Measurements from ENCODE around the gene FGA. TPM values are rescaled to one million over a fixed set of nuclear protein-coding genes. Genes with fewer than 3 reads are reported as not detected.

The FGA gene
- polyA plus RNA-seq, 1 of the 3 experiments (the other 2 are of a cell fraction) = not detected

DNA sequence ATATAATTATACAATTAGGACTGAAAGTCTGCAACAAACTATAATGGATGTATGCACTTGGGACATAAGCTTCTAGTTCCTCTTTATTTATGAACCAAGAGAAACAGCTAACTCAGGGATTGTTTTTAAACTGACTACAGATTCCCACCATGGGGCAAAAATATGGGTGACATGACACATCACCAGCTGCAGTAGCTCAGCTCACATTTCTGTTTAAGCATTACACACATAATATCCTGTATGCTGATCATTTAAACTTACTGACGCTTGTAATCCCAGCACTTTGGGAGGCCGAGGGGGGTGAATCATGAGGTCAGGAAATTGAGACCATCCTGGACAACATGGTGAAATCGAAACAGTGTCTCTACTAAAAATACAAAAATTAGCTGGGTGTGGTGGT, 16.2 kb downstream of the FGA start:
- H3K4me1 ChIP-seq (ENCODE audit: control insufficient read depth in 1 of 2, insufficient read depth in 2 of 2, low read depth in 1 of 2, low read length in 1 of 2) = no peaks in the 10 kb centered on the region
- TF ChIP-seq, protein P1, sequence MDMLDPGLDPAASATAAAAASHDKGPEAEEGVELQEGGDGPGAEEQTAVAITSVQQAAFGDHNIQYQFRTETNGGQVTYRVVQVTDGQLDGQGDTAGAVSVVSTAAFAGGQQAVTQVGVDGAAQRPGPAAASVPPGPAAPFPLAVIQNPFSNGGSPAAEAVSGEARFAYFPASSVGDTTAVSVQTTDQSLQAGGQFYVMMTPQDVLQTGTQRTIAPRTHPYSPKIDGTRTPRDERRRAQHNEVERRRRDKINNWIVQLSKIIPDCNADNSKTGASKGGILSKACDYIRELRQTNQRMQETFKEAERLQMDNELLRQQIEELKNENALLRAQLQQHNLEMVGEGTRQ (IDR thresholded peaks at IDR 0.05; ENCODE audit: borderline replicate concordance, low read depth, low read length) = no peak
- TF ChIP-seq NFIC (IDR thresholded peaks at IDR 0.05; ENCODE audit: borderline replicate concordance) (no peak), SIN3A (IDR thresholded peaks at IDR 0.05; ENCODE audit: borderline replicate concordance, low read depth, low read length) (no peak), RFX5 (IDR thresholded peaks at IDR 0.05; ENCODE audit: low read length) (no peak), FOXJ3 (CRISPR knock-in tag; IDR thresholded peaks at IDR 0.05) (no peak), JUND (IDR thresholded peaks at IDR 0.05) (no peak), TCF12 (IDR thresholded peaks at IDR 0.05) (no peak), RCOR1 (IDR thresholded peaks at IDR 0.05; ENCODE audit: low read length) (no peak), NRF1 (IDR thresholded peaks at IDR 0.05; ENCODE audit: low read depth, low read length) (no peak), CHD2 (IDR thresholded peaks at IDR 0.05; ENCODE audit: low read length, partially characterized antibody) (no peak), FOXM1 (IDR thresholded peaks at IDR 0.05; ENCODE audit: low read depth) (no peak), FOSL2 (IDR thresholded peaks at IDR 0.05; ENCODE audit: borderline replicate concordance, low read depth) (no peak), TAF1 (IDR thresholded peaks at IDR 0.05; ENCODE audit: borderline replicate concordance, low read depth, low read length) (no peak), POLR2AphosphoS5 (IDR thresholded peaks at IDR 0.05; ENCODE audit: low read depth, low read length) (no peak), SMC3 (IDR thresholded peaks at IDR 0.05; ENCODE audit: low read depth, low read length) (no peak)
- TF ChIP-seq, protein P2, sequence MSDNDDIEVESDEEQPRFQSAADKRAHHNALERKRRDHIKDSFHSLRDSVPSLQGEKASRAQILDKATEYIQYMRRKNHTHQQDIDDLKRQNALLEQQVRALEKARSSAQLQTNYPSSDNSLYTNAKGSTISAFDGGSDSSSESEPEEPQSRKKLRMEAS (IDR thresholded peaks at IDR 0.05; ENCODE audit: low read depth) = no peak
- TF ChIP-seq, protein P3, sequence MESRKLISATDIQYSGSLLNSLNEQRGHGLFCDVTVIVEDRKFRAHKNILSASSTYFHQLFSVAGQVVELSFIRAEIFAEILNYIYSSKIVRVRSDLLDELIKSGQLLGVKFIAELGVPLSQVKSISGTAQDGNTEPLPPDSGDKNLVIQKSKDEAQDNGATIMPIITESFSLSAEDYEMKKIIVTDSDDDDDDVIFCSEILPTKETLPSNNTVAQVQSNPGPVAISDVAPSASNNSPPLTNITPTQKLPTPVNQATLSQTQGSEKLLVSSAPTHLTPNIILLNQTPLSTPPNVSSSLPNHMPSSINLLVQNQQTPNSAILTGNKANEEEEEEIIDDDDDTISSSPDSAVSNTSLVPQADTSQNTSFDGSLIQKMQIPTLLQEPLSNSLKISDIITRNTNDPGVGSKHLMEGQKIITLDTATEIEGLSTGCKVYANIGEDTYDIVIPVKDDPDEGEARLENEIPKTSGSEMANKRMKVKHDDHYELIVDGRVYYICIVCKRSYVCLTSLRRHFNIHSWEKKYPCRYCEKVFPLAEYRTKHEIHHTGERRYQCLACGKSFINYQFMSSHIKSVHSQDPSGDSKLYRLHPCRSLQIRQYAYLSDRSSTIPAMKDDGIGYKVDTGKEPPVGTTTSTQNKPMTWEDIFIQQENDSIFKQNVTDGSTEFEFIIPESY (IDR thresholded peaks at IDR 0.05; ENCODE audit: borderline replicate concordance, low read depth) = no peak
- ChIA-PET POLR2A (no interaction called here), CTCF (interaction anchor here (1.1 to 2.1 kb wide), 3 partner anchors 15 to 49 kb away, joined by 3 to 11 read pairs (median 3); no protein-coding TSS in a partner anchor)
- DNase-seq = no peak
- no peaks in the 10 kb centered on the region for H3F3A ChIP-seq (replicated peaks; ENCODE audit: insufficient read depth)
- no peak overlapping the region for H3K27ac ChIP-seq (ENCODE audit: low read depth in 2 of 2, low read length in 1 of 2)
- no peaks in the 10 kb centered on the region for H3K9me2 ChIP-seq
- no peak overlapping the region for H3K4me2 ChIP-seq
- H3K9me3 ChIP-seq = no peaks in the 10 kb centered on the region
- no peak overlapping the region for H3K4me3 ChIP-seq (ENCODE audit: low read depth in 2 of 2, low read length in 1 of 2)
- no peak overlapping the region for H2AFZ ChIP-seq (ENCODE audit: low read depth)
- no peaks in the 10 kb centered on the region; the same call in none of the 2 replicates for H3K27me3 ChIP-seq (ENCODE audit: insufficient read depth)
- no peaks in the 10 kb centered on the region for H4K20me1 ChIP-seq (ENCODE audit: insufficient read depth)
- WGBS (ENCODE audit: low lambda C conversion rate) = 17% methylated on average over 3 of the region's 3 CpGs
- H3K79me2 ChIP-seq (ENCODE audit: insufficient read depth) = no peaks in the 10 kb centered on the region
- H3K9ac ChIP-seq = no peak overlapping the region
- no peaks in the 10 kb centered on the region for H3K36me3 ChIP-seq (replicated peaks in 1 of 2; ENCODE audit: control insufficient read depth in 1 of 2, insufficient read depth in 2 of 2, low read length in 1 of 2)
